Esophagus muscularis mucosa (tissue), 4 donors: ENCODE results near the gene C1QTNF9B. TPM values are rescaled to one million over a fixed set of nuclear protein-coding genes. Genes with fewer than 3 reads are reported as not detected.
"Not testable (repeated sequence)": the region's sequence is repeated elsewhere in the genome, so short reads cannot be mapped to it uniquely, and the experiment has no call there.

Experiments used
- DNase-seq: peaks from one replicate; pipeline ENCODE4 v3.0.0-alpha.2; 2017; ENCODE audit errors: extremely low spot score
- H3K27ac ChIP-seq, 4 donors: fragments of 200-600 bp; sonication (generic); replicated peaks in 1 of 4; 1 replicate in 3 of 4; 2 replicates in 1 of 4; pipeline ENCODE4 v1.5.1; 2016 to 2019; ENCODE audit warnings: mild to moderate bottlenecking in 1 of 4
- H3K27me3 ChIP-seq, 4 donors: fragments of 200-600 bp; sonication (generic); one replicate each; pipeline versions ENCODE4 v1.5.1 to v1.6.0; 2016 to 2019
- H3K36me3 ChIP-seq, 4 donors: fragments of 200-600 bp; sonication (generic); one replicate each; pipeline ENCODE4 v1.5.1; 2016 to 2019
- H3K4me1 ChIP-seq, 4 donors: fragments of 200-600 bp; sonication (generic); one replicate each; pipeline ENCODE4 v1.5.1; 2016 to 2019
- H3K4me3 ChIP-seq, 4 donors: fragments of 200-600 bp; sonication (generic); 1 replicate in 2 of 4; 2 replicates in 2 of 4; pipeline ENCODE4 v1.5.1; 2016 to 2019; ENCODE audit warnings: mild to moderate bottlenecking in 4 of 4, moderate library complexity in 1 of 4
- H3K9me3 ChIP-seq, 4 donors: fragments of 200-600 bp; sonication (generic); 1 replicate in 3 of 4; 2 replicates in 1 of 4; pipeline ENCODE4 v1.5.1; 2016 to 2019
- CTCF ChIP-seq, 3 experiments: fragments of 200-600 bp in 2 of 3; fragments of 450-650 bp in 1 of 3; sonication (generic) in 2 of 3; IDR thresholded peaks; one replicate each; pipeline ENCODE4 v1.5.1; 2017 to 2019; ENCODE audit warnings: antibody characterized with exemption in 3 of 3, mild to moderate bottlenecking in 2 of 3, moderate library complexity in 1 of 3
- EP300 ChIP-seq: sonication (generic); formaldehyde crosslinking; IDR thresholded peaks from one replicate; pipeline ENCODE4 v1.6.1; 2017; ENCODE audit warnings: antibody characterized with exemption
- POLR2A ChIP-seq: fragments of 450-650 bp; IDR thresholded peaks from one replicate; pipeline ENCODE4 v1.6.1; 2017; ENCODE audit warnings: antibody characterized with exemption, moderate library complexity, mild to moderate bottlenecking, low read depth
- POLR2AphosphoS5 ChIP-seq, 2 donors: sonication (generic); formaldehyde crosslinking; IDR thresholded peaks; one replicate each; pipeline ENCODE4 v1.6.1; 2017; ENCODE audit warnings: antibody characterized with exemption in 2 of 2
- WGBS: methylation state at CpG from one replicate; pipeline ENCODE4 v1.1.5; 2018; 5-methylcytosine and 5-hydroxymethylcytosine counted together
- intact Hi-C: fragments of 100-400 bp; cut with DNase I; formaldehyde crosslinking; loops from one replicate; pipeline ENCODE4 v1.15.1; 2023
- total RNA-seq, 4 donors: library from RNA; depleted of rRNA; stranded (reverse); fragments of >200 nt; gene quantifications; one replicate each; pipeline versions ENCODE4 v1.1.0 to v1.2.1, GENCODE V29; 2016

The C1QTNF9B gene
- total RNA-seq, 4 donors from 2014 or later = 0.32 to 0.86 TPM; not detected in 2

- Histone ChIP-seq H3K4me1 (peaks cover 9 to 23% (median 21%) of the 10 kb centered on the region in 4 donors), H3K9me3 (no peaks in the 10 kb centered on the region), H3K36me3 (peaks cover 0 to 6% (median 4%) of the 10 kb centered on the region in 4 donors), H3K4me3 (peak overlapping the region; percentile 81 to 100 (median 96)), H3K27ac (peak overlapping the region; percentile 92 to 94 (median 93)), H3K27me3 (no peaks in the 10 kb centered on the region)
- WGBS = 43% methylated on average over 15 of the region's 15 CpGs
- DNase-seq = no peak
- TF ChIP-seq POLR2AphosphoS5 (IDR thresholded peaks at IDR 0.05) (no peak), CTCF (IDR thresholded peaks at IDR 0.05) (no peak), POLR2A (no peak), EP300 (no peak)
- intact Hi-C loops = loop anchor here (5.0 kb wide), 1 partner anchor 432 kb away; no protein-coding TSS in a partner anchor
Observed at GRCh38 chr13:23889615-23890607, 7.4 kb downstream of the C1QTNF9B start.

GRCh38 chr13:23888658-23889614 lies 8.4 kb downstream of the C1QTNF9B start, which contains the start of gene MIPEP:
MIPEP (minus strand) TSS chr13:23889400; CDS start chr13:23889320, 80 bp downstream.
- Histone ChIP-seq H3K9me3 (no peaks in the 10 kb centered on the region), H3K4me1 (peaks cover 9 to 23% (median 21%) of the 10 kb centered on the region in 4 donors), H3K36me3 (peaks cover 0 to 13% (median 9%) of the 10 kb centered on the region in 4 donors), H3K27ac (peak within 1 kb of the TSS; percentile 92 to 94 (median 93)), H3K4me3 (peak within 1 kb of the TSS; percentile 81 to 100 (median 96)), H3K27me3 (no peaks in the 10 kb centered on the region)
- 0% methylated on average over 12 of the region's 75 CpGs for WGBS
- peak; percentile 96 for DNase-seq
- intact Hi-C loops = no loop called here
- TF ChIP-seq CTCF (IDR thresholded peaks at IDR 0.05) (peak; percentile 72 to 82 (median 81)), POLR2A (peak; percentile 61), POLR2AphosphoS5 (IDR thresholded peaks at IDR 0.05) (peak; percentile 95 to 96), EP300 (no peak)

GRCh38 chr13:23884361-23884760 lies 12.9 kb downstream of the C1QTNF9B start:
- 97% methylated on average over 3 of the region's 3 CpGs for WGBS
- Histone ChIP-seq H3K36me3 (peaks cover 2 to 29% (median 16%) of the 10 kb centered on the region in 4 donors), H3K4me1 (peaks cover 9 to 16% (median 15%) of the 10 kb centered on the region in 4 donors)
- H3K4me3 ChIP-seq, intact Hi-C loops, H3K9me3 ChIP-seq, H3K27ac ChIP-seq, DNase-seq, H3K27me3 ChIP-seq: not testable (repeated sequence)

- H3K27me3 ChIP-seq = no peaks in the 10 kb centered on the region
- H3K36me3 ChIP-seq = peaks cover 9 to 40% (median 25%) of the 10 kb centered on the region in 4 donors
- DNase-seq = no peak
- no peak for TF ChIP-seq POLR2AphosphoS5 (IDR thresholded peaks at IDR 0.05)
- TF ChIP-seq EP300 = no peak
- TF ChIP-seq POLR2A = no peak
- TF ChIP-seq CTCF (IDR thresholded peaks at IDR 0.05) = no peak
- intact Hi-C loops = no loop called here
- 95% methylated on average over 4 of the region's 4 CpGs for WGBS
- no peak overlapping the region for H3K27ac ChIP-seq
- peaks cover 7 to 14% (median 12%) of the 10 kb centered on the region in 4 donors for H3K4me1 ChIP-seq
- no peak overlapping the region for H3K4me3 ChIP-seq
- no peaks in the 10 kb centered on the region for H3K9me3 ChIP-seq
Observed at GRCh38 chr13:23883255-23883654, 14.0 kb downstream of the C1QTNF9B start.

- intact Hi-C loops = not testable (repeated sequence)
- WGBS = 90% methylated on average over 8 of the region's 8 CpGs
- H3K36me3 ChIP-seq = peaks cover 9 to 43% (median 30%) of the 10 kb centered on the region in 4 donors
Observed at GRCh38 chr13:23881402-23881800, 15.9 kb downstream of the C1QTNF9B start.

GRCh38 chr13:23880493-23881401 lies 16.6 kb downstream of the C1QTNF9B start:
- H3K9me3 ChIP-seq, H3K27ac ChIP-seq, H3K27me3 ChIP-seq, H3K4me1 ChIP-seq, DNase-seq, H3K4me3 ChIP-seq, intact Hi-C loops: not testable (repeated sequence)
- WGBS = 94% methylated on average over 8 of the region's 18 CpGs
- peaks cover 9 to 43% (median 30%) of the 10 kb centered on the region in 4 donors for H3K36me3 ChIP-seq

More at GRCh38 chr13:23881402-23881800, 15.9 kb downstream of the C1QTNF9B start:
- H3K4me3 ChIP-seq, DNase-seq, H3K27me3 ChIP-seq, H3K4me1 ChIP-seq, H3K9me3 ChIP-seq, H3K27ac ChIP-seq: not testable (repeated sequence)
